Keratinocyte (primary cell): ENCODE data around the gene SRP14.

Experiments
- CTCF ChIP-seq, 3 experiments: IDR thresholded peaks in 1 of 3; conservative IDR thresholded peaks in 1 of 3; optimal IDR thresholded peaks in 1 of 3; 2 replicates in 2 of 3; 3 replicates in 1 of 3; pipeline versions ENCODE3 to v1.5.1; 2011; ENCODE audit warnings: low read length in 3 of 3, mild to moderate bottlenecking in 3 of 3, moderate library complexity in 2 of 3, control low read depth in 1 of 3, inconsistent platforms in 1 of 3; ENCODE audit not compliant: insufficient read depth in 2 of 3; ENCODE audit errors: extremely low read depth in 1 of 3
- EZH2 ChIP-seq: IDR thresholded peaks from one replicate; pipeline ENCODE4 v1.6.1; 2012; ENCODE audit warnings: inconsistent platforms, mild to moderate bottlenecking, low read length, moderate library complexity

- TF ChIP-seq CTCF (optimal IDR thresholded peaks at IDR 0.05 in 1 of 3, IDR thresholded peaks at IDR 0.05 in 1 of 3, conservative IDR thresholded peaks at IDR 0.05 in 1 of 3; ENCODE audit: extremely low read depth in 1 of 3, insufficient read depth in 2 of 3, low read length in 3 of 3) = no peak
- TF ChIP-seq EZH2 = no peak
Measured at GRCh38 chr15:40064231-40064894, 25.4 kb upstream of the SRP14 start.
